HepG2 (cell line): ENCODE measurements around the gene ACCSL. TPM values are rescaled to one million over a fixed set of nuclear protein-coding genes. Genes with fewer than 3 reads are reported as not detected.

Experiments
- ATF5 ChIP-seq: sonication (generic); formaldehyde crosslinking; IDR thresholded peaks from 2 replicates; pipeline ENCODE4 v1.4.0; 2020; ENCODE audit warnings: mild to moderate bottlenecking, low read depth, missing genetic modification reagents
- DBP ChIP-seq: sonication (generic); formaldehyde crosslinking; IDR thresholded peaks from 2 replicates; pipeline ENCODE4 v1.4.0; 2020; ENCODE audit warnings: missing genetic modification reagents; ENCODE audit errors: not compliant biosample characterization
- MIER2 ChIP-seq: IDR thresholded peaks from 2 replicates; pipeline ENCODE4 v1.6.1; 2016; ENCODE audit warnings: missing biosample characterization, missing genetic modification reagents
- NRL ChIP-seq: sonication (generic); formaldehyde crosslinking; IDR thresholded peaks from 2 replicates; pipeline ENCODE4 v1.5.0; 2020; ENCODE audit warnings: missing genetic modification reagents, mild to moderate bottlenecking, moderate library complexity, borderline replicate concordance
- PATZ1 ChIP-seq: sonication (generic); formaldehyde crosslinking; IDR thresholded peaks from 2 replicates; pipeline ENCODE4 v1.4.0; 2020; ENCODE audit warnings: missing genetic modification reagents
- REST ChIP-seq, 2 experiments: IDR thresholded peaks; 2 replicates each; pipeline ENCODE4 v1.6.1; 2011 to 2012; ENCODE audit warnings: low read length in 2 of 2, borderline replicate concordance in 1 of 2, low read depth in 1 of 2, mild to moderate bottlenecking in 1 of 2, moderate library complexity in 1 of 2
- TEAD2 ChIP-seq: sonication (generic); formaldehyde crosslinking; IDR thresholded peaks from 2 replicates; pipeline ENCODE4 v1.9.0; 2021; ENCODE audit warnings: missing genetic modification reagents
- ZNF230 ChIP-seq: sonication (generic); formaldehyde crosslinking; IDR thresholded peaks from 2 replicates; pipeline ENCODE4 v1.4.0; 2020; ENCODE audit warnings: mild to moderate bottlenecking, missing genetic modification reagents
- polyA plus RNA-seq, 8 experiments: library from polyadenylated mRNA; depleted of rRNA in 3 of 8; stranded (reverse) in 7 of 8; unstranded in 1 of 8; fragments of >200 nt; fragmentation: Illumina TruSeq in 4 of 8; extraction: Trizol in 4 of 8; gene quantifications; 2 replicates each; pipeline versions ENCODE4 v1.2.1 to v1.2.3, GENCODE V29; 2011 to 2016; ENCODE audit warnings: low read depth in 4 of 8, missing spikeins in 1 of 8, mixed read lengths in 1 of 8; ENCODE audit not compliant: insufficient read depth in 1 of 8
- total RNA-seq, 5 experiments: library from RNA; depleted of rRNA; stranded (reverse); fragments of >200 nt; fragmentation: Illumina TruSeq; extraction: Trizol; gene quantifications; 2 replicates each; pipeline ENCODE4 v1.2.3, GENCODE V29; 2016; ENCODE audit warnings: low read depth in 1 of 5

The ACCSL gene
- total and polyA plus RNA-seq, 2 of the 13 experiments (the other 11 are each of a cell fraction or from before 2014, with no cell fraction given) = not detected

- TF ChIP-seq DBP (CRISPR knock-in tag) (no peak), MIER2 (no peak), TEAD2 (CRISPR knock-in tag) (no peak), ZNF230 (CRISPR knock-in tag) (no peak), REST (IDR thresholded peaks at IDR 0.05; ENCODE audit: borderline replicate concordance in 1 of 2, low read depth in 1 of 2, low read length in 2 of 2) (no peak), PATZ1 (CRISPR knock-in tag) (no peak), ATF5 (CRISPR knock-in tag) (no peak), NRL (CRISPR knock-in tag) (no peak)
- TF ChIP-seq, all 625 proteins: peak for 0
These were observed 14.3 kb upstream of the ACCSL start (continued) for GRCh38 chr11:44033411-44033850.
